K562 (cell line): Measurements from ENCODE around the gene DNAJC17. TPM values are rescaled to one million over a fixed set of nuclear protein-coding genes. Genes with fewer than 3 reads are reported as not detected.

ENCODE experiments used
- ATAC-seq: fragments of 200-7000 bp; cut with Tn5 transposase; 3 replicates; pipeline ENCODE4 v1.9.1; 2020; ENCODE audit warnings: moderate library complexity
- BruUV-seq: library from RNA; stranded (reverse); fragments of 400-500 nt; replicated peaks from 2 replicates; lab custom pipeline; 2021; lab: Mats Ljungman, UMichigan
- CTCF ChIA-PET: fragments of 300-600 bp; formaldehyde crosslinking; extraction: SDS; loops from one replicate; lab custom pipeline; 2021; ENCODE audit warnings: low intra/inter-chr PET ratio; lab: Yijun Ruan, JAX
- POLR2A ChIA-PET: fragments of 300-600, 350-650 bp; sonication (Branson Sonifier 250); formaldehyde crosslinking; extraction: SDS; loops from one replicate; lab custom pipeline; 2021; ENCODE audit warnings: antibody characterized with exemption, inconsistent platforms; lab: Yijun Ruan, JAX
- DNase-seq, 4 experiments: peaks; one replicate each; pipeline versions ENCODE4 v3.0.0 to v3.0.0-alpha.2; 2011 to 2018; ENCODE audit warnings: low spot score in 3 of 4, mixed read lengths in 3 of 4; ENCODE audit errors: extremely low read depth in 1 of 4
- FAIRE-seq: peaks from 2 replicates; lab custom pipeline; 2011; peaks lifted over from hg19 to GRCh38; lab: Jason Lieb, UNC
- H2AFZ ChIP-seq: 2 replicates; pipeline ENCODE4 v1.6.0; 2011; ENCODE audit warnings: low read depth, low read length, control low read depth, inconsistent platforms
- H3K27ac ChIP-seq: fragments of 200-600 bp; 3 replicates; pipeline ENCODE4 v1.8.0; 2011; ENCODE audit warnings: low read depth, mild to moderate bottlenecking, control low read depth, inconsistent platforms, low read length, moderate library complexity, mixed read lengths; ENCODE audit errors: extremely low read depth
- H3K27me3 ChIP-seq, 2 experiments: fragments of 300-600 bp in 1 of 2; 2 replicates in 1 of 2; 3 replicates in 1 of 2; pipeline versions ENCODE4 v1.6.0 to v1.8.0; 2011; ENCODE audit warnings: inconsistent platforms in 2 of 2, low read length in 2 of 2, mild to moderate bottlenecking in 1 of 2, mixed read lengths in 1 of 2, moderate library complexity in 1 of 2; ENCODE audit not compliant: control insufficient read depth in 2 of 2, insufficient read depth in 2 of 2
- H3K36me3 ChIP-seq: fragments of 300-600 bp; 3 replicates; pipeline ENCODE4 v1.8.0; 2011; ENCODE audit warnings: mild to moderate bottlenecking, low read length, inconsistent platforms; ENCODE audit not compliant: control insufficient read depth, insufficient read depth
- H3K4me1 ChIP-seq, 2 experiments: fragments of 200-600 bp in 1 of 2; replicated peaks in 1 of 2; 2 replicates in 1 of 2; 3 replicates in 1 of 2; pipeline versions ENCODE4 v1.5.1 to v1.8.0; 2011; ENCODE audit warnings: inconsistent platforms in 2 of 2, low read length in 2 of 2, mild to moderate bottlenecking in 1 of 2, mixed read lengths in 1 of 2, moderate library complexity in 1 of 2; ENCODE audit not compliant: control insufficient read depth in 2 of 2, insufficient read depth in 2 of 2
- H3K4me2 ChIP-seq: 2 replicates; pipeline ENCODE4 v1.6.1; 2011; ENCODE audit warnings: low read length, control low read depth, inconsistent platforms, mixed read lengths; ENCODE audit not compliant: insufficient read depth
- H3K4me3 ChIP-seq: fragments of 200-600 bp; sonication (generic), shearing (Covaris generic); 2 replicates; pipeline ENCODE4 v1.5.1; 2016; ENCODE audit warnings: control low read depth, inconsistent platforms
- H3K79me2 ChIP-seq: fragments of 200-600 bp; 3 replicates; pipeline ENCODE4 v1.8.0; 2011; ENCODE audit warnings: low read length, inconsistent platforms; ENCODE audit not compliant: control insufficient read depth, insufficient read depth
- H3K9ac ChIP-seq, 2 experiments: 2 replicates each; pipeline versions ENCODE4 v1.6.0 to v1.6.1; 2011; ENCODE audit warnings: low read depth in 2 of 2, low read length in 2 of 2, control low read depth in 1 of 2, inconsistent platforms in 1 of 2, mild to moderate bottlenecking in 1 of 2, mixed read lengths in 1 of 2; ENCODE audit not compliant: insufficient read depth in 1 of 2
- H3K9me1 ChIP-seq: one replicate; pipeline ENCODE4 v1.6.0; 2011; ENCODE audit warnings: inconsistent platforms, mild to moderate bottlenecking, low read length, moderate library complexity; ENCODE audit not compliant: control insufficient read depth, insufficient read depth
- H3K9me3 ChIP-seq: replicated peaks from 2 replicates; pipeline ENCODE4 v1.5.1; 2011; ENCODE audit warnings: low read depth, low read length, inconsistent platforms; ENCODE audit not compliant: control insufficient read depth, insufficient read depth
- H4K20me1 ChIP-seq: replicated peaks from 2 replicates; pipeline ENCODE4 v1.6.1; 2011; ENCODE audit warnings: low read length, inconsistent platforms, mixed read lengths; ENCODE audit not compliant: control insufficient read depth, insufficient read depth
- GATAD2A ChIP-seq: fragments of 450-650 bp; IDR thresholded peaks from 2 replicates; pipeline ENCODE4 v1.6.1; 2017
- JUND ChIP-seq, 2 experiments: IDR thresholded peaks; 2 replicates in 1 of 2; 3 replicates in 1 of 2; pipeline ENCODE4 v1.6.1; 2011; ENCODE audit warnings: borderline replicate concordance in 2 of 2, low read depth in 2 of 2, low read length in 2 of 2, improper control_type of control experiment in 1 of 2, missing biosample characterization in 1 of 2, missing genetic modification characterization in 1 of 2, missing genetic modification reagents in 1 of 2
- MBD1 ChIP-seq: fragments of 250-450 bp; sonication (Bioruptor Pico); IDR thresholded peaks from 2 replicates; pipeline ENCODE4 v1.8.0; 2022; ENCODE audit warnings: inconsistent platforms
- NCOR1 ChIP-seq: fragments of 450-650 bp; IDR thresholded peaks from 2 replicates; pipeline ENCODE4 v1.6.1; 2016; ENCODE audit warnings: mild to moderate bottlenecking, moderate library complexity
- POLR2G ChIP-seq: fragments of 200-400 bp; formaldehyde crosslinking; IDR thresholded peaks from 2 replicates; pipeline ENCODE4 v1.6.1; 2017; ENCODE audit warnings: low read depth, mild to moderate bottlenecking, antibody characterized with exemption, low read length, moderate library complexity
- POLR3A ChIP-seq: IDR thresholded peaks from 2 replicates; pipeline ENCODE4 v1.6.1; 2011; ENCODE audit warnings: borderline replicate concordance, mild to moderate bottlenecking, moderate library complexity; ENCODE audit not compliant: insufficient read length, insufficient read depth; ENCODE audit errors: extremely low read depth
- POLR3G ChIP-seq: IDR thresholded peaks from 2 replicates; pipeline ENCODE4 v1.6.1; 2011; ENCODE audit not compliant: insufficient read length, insufficient replicate concordance; ENCODE audit errors: extremely low read depth
- SRSF1 ChIP-seq: fragments of 200-400 bp; formaldehyde crosslinking; IDR thresholded peaks from 2 replicates; pipeline ENCODE4 v1.6.1; 2017; ENCODE audit warnings: mild to moderate bottlenecking, low read depth, low read length, moderate library complexity
- ZNF184 ChIP-seq: sonication (generic); formaldehyde crosslinking; IDR thresholded peaks from 2 replicates; pipeline ENCODE4 v1.5.0; 2020; ENCODE audit warnings: missing genetic modification reagents
- ZNF586 ChIP-seq: fragments of 450-650 bp; formaldehyde crosslinking; conservative IDR thresholded peaks from 2 replicates; pipeline ENCODE4 v1.4.0; 2020; ENCODE audit warnings: mild to moderate bottlenecking, moderate library complexity
- ZZZ3 ChIP-seq: fragments of 450-650 bp; IDR thresholded peaks from 2 replicates; pipeline ENCODE4 v1.6.1; 2016; ENCODE audit warnings: antibody characterized with exemption, mild to moderate bottlenecking, moderate library complexity
- WGBS: fragments of 100-300 bp; shearing (Covaris generic); methylation state at CpG from one replicate; pipeline ENCODE4 v1.1.6; 2016; ENCODE audit warnings: low coverage, mixed read lengths; ENCODE audit not compliant: insufficient coverage; ENCODE audit errors: missing lambda C conversion rate; 5-methylcytosine and 5-hydroxymethylcytosine counted together
- in situ Hi-C: fragments of 300-500 bp; cut with MboI; formaldehyde crosslinking; loops from 4 replicates; pipeline ENCODE4 v1.15.0; 2018; ENCODE audit warnings: inconsistent platforms, mixed read lengths
- intact Hi-C: fragments of 100-400 bp; cut with micrococcal nuclease; formaldehyde crosslinking; loops from 2 replicates; pipeline ENCODE4 v1.14.2; 2022
- polyA plus RNA-seq, 8 experiments: library from polyadenylated mRNA; depleted of rRNA in 4 of 8; stranded (reverse) in 5 of 8; unstranded in 3 of 8; fragments of >200 nt; fragmentation: Nextera tagmentation in 2 of 8; fragmentation: Illumina TruSeq in 1 of 8; extraction: Ambion mirVana in 2 of 8; extraction: Trizol in 1 of 8; gene quantifications; 2 replicates each; pipeline versions ENCODE4 v1.2.1 to v1.2.3, GENCODE V29; 2011 to 2014; ENCODE audit warnings: inconsistent platforms in 1 of 8, missing spikeins in 1 of 8
- total RNA-seq, 7 experiments: library from RNA; depleted of rRNA in 6 of 7; stranded (reverse); fragments of >200 nt in 6 of 7; fragmentation: Illumina TruSeq in 2 of 7; extraction: Trizol in 2 of 7; gene quantifications; 2 replicates each; pipeline versions ENCODE4 v1.2.1 to v1.2.3, GENCODE V29; 2011 to 2021; ENCODE audit warnings: low replicate concordance in 1 of 7

DNAJC17 gene
- total and polyA plus RNA-seq, 9 of the 15 experiments (the other 6 are each of a cell fraction or from before 2014, with no cell fraction given), result 2.4 to 79.4 (median 44.2) TPM

GRCh38 chr15:40743921-40744814, 63.1 kb downstream of the DNAJC17 start (continued):
- TF ChIP-seq JUND (IDR thresholded peaks at IDR 0.05; ENCODE audit: borderline replicate concordance, low read depth, low read length) (peak; percentile 27; the same call in 1 of the 2 replicates), JUND (tag; IDR thresholded peaks at IDR 0.05; ENCODE audit: borderline replicate concordance, low read depth, low read length) (no peak; the same call in 2 of the 3 replicates), POLR3A (no peak), ZZZ3 (no peak), SRSF1 (no peak), ZNF586 (CRISPR knock-in tag) (no peak), POLR2G (no peak), NCOR1 (peak; percentile 77)

GRCh38 chr15:40743485-40743901, 63.8 kb downstream of the DNAJC17 start:
- FAIRE-seq, result no peak
- 33% methylated on average over 2 of the region's 2 CpGs for WGBS
- no TSS peak for BruUV-seq
- intact Hi-C loops (no loop called here), in situ Hi-C loops (no loop called here)
- Histone ChIP-seq H3K27me3 (no peaks in the 10 kb centered on the region), H3K27ac (peak overlapping the region; percentile 43; the same call in 1 of the 3 replicates), H3K4me3 (no peak overlapping the region), H3K36me3 (peaks cover 90% of the 10 kb centered on the region), H3K4me1 (peaks cover 44 to 45% of the 10 kb centered on the region in 2 experiments), H3K9ac (peak overlapping the region in 1 of 2 experiments; percentile 6; a peak in 1 of 4 replicates), H3K4me2 (no peak overlapping the region), H4K20me1 (peaks cover 4% of the 10 kb centered on the region; the same call in 1 of the 2 replicates), H3K79me2 (peaks cover 28% of the 10 kb centered on the region; the same call in 1 of the 3 replicates), H3K9me1 (no peaks in the 10 kb centered on the region), H2AFZ (no peak overlapping the region), H3K9me3 (no peaks in the 10 kb centered on the region)
- CTCF ChIA-PET, result no interaction called here
- DNase-seq, result no peak
- POLR2A ChIA-PET, result interaction anchor here (1.0 kb wide), 1 partner anchor 20 kb away, joined by 3 read pairs; no protein-coding TSS in a partner anchor
- ATAC-seq, result no peak
- TF ChIP-seq POLR3G, result no peak
- TF ChIP-seq MBD1 (CRISPR knock-in tag), result no peak
- TF ChIP-seq ZNF184 (CRISPR knock-in tag), result no peak
- TF ChIP-seq GATAD2A, result no peak
